Stimulated activated CD8-positive, alpha-beta memory T cell treated with anti-CD3 and anti-CD28 coated beads, Interleukin-7, amount 100 ng/mL, for 4 hours (primary cell): ENCODE measurements around the gene FBH1.
A peak's percentile ranks its signal among the peaks of the same experiment; 100 is the strongest.
"Not testable (repeated sequence)": the region's sequence is repeated elsewhere in the genome, so short reads cannot be mapped to it uniquely, and the experiment has no call there.

ENCODE experiments used
- DNase-seq, 2 donors: peaks; one replicate each; pipeline ENCODE4 v3.0.0-alpha.2; 2020; ENCODE audit warnings: low read depth in 2 of 2

The FBH1 gene

GRCh38 chr10:5959581-5960069 is 69.6 kb downstream of the FBH1 start:
- no peak for DNase-seq

GRCh38 chr10:5960070-5960972 is 70.3 kb downstream of the FBH1 start:
- DNase-seq, result no peak

GRCh38 chr10:5960973-5961275 is 70.9 kb downstream of the FBH1 start:
- not testable (repeated sequence) for DNase-seq

- no peak for DNase-seq
Observed at GRCh38 chr10:5961405-5962100, 71.5 kb downstream of the FBH1 start.

GRCh38 chr10:5962358-5962940 is 72.4 kb downstream of the FBH1 start:
- not testable (repeated sequence) for DNase-seq

- no peak for DNase-seq
Observed at GRCh38 chr10:5963071-5963470, 73.0 kb downstream of the FBH1 start.

- DNase-seq, result no peak
Observed at GRCh38 chr10:5963591-5963990, 73.5 kb downstream of the FBH1 start.

- DNase-seq, result no peak
Observed at GRCh38 chr10:5964736-5965135, 74.7 kb downstream of the FBH1 start.

GRCh38 chr10:5965266-5965665 is 75.2 kb downstream of the FBH1 start:
- DNase-seq, result no peak

- DNase-seq, result no peak
Observed at GRCh38 chr10:5968037-5968680, 78.1 kb downstream of the FBH1 start.

GRCh38 chr10:5968681-5969453 is 78.8 kb downstream of the FBH1 start:
- no peak for DNase-seq

- no peak for DNase-seq
Observed at GRCh38 chr10:5970066-5970465, 80.0 kb downstream of the FBH1 start.

- no peak for DNase-seq
Observed at GRCh38 chr10:5970527-5970926, 80.5 kb downstream of the FBH1 start.

GRCh38 chr10:5971315-5971832 is 81.3 kb downstream of the FBH1 start:
- peak in 1 of 2 donors; percentile 21 for DNase-seq

- no peak for DNase-seq
Observed at GRCh38 chr10:5971886-5972285, 81.8 kb downstream of the FBH1 start.

GRCh38 chr10:5973069-5973468 is 83.0 kb downstream of the FBH1 start:
- DNase-seq, result no peak

- DNase-seq, result peak; percentile 55 to 58
Observed at GRCh38 chr10:5975641-5976473, 85.8 kb downstream of the FBH1 start.

- DNase-seq, result peak in 1 of 2 donors; percentile 36
Observed at GRCh38 chr10:5976512-5977470, 86.7 kb downstream of the FBH1 start.
